Fibroblast of skin of back (primary cell): ENCODE results near the gene DTX2.
A peak's percentile ranks its signal among the peaks of the same experiment; 100 is the strongest.
"Not testable (repeated sequence)": the region's sequence is repeated elsewhere in the genome, so short reads cannot be mapped to it uniquely, and the experiment has no call there.

Source experiments
- DNase-seq: peaks from one replicate; pipeline ENCODE4 v3.0.0-alpha.2; 2013

Gene DTX2

DNA sequence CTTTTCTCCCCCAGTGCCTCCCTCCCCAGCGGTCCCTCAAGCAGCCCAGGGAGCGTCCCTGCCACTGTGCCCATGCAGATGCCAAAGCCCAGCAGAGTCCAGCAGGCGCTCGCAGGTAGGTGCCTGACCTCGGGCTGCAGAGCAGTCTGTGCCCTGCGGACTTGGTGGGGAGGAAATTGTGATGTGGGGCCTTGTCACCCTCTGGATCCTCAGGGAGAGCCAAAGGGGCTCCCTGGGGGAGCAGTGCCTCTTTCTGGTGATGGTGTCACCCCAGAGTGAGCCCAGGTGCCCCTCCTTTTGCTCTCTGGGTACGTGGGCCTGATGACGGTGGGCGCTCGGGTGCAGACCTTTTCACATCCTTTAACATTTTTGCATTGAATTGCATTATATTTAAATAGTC lies 30.6 kb downstream of the DTX2 start:
- DNase-seq, result not testable (repeated sequence)

DNA sequence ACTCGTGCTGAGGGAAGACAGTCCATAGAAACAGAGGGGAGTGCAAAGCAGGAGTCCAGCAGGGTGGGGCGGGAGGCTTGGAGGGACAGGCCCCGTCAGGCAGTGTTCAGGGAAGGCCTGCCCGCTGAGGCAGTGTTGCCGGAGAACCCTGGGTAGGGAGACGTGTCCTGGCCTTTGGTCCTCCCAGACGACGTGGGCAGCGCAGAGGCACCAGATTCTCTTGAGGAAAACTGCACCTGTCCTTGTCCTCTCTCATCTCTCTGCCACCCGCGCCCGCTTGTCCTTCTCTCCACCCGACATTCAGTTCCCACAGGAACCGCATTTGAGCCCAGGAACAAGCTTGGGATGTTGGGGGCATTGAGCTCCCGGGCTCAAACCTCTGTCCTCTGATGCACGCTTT lies 34.2 kb downstream of the DTX2 start:
- not testable (repeated sequence) for DNase-seq

DNA sequence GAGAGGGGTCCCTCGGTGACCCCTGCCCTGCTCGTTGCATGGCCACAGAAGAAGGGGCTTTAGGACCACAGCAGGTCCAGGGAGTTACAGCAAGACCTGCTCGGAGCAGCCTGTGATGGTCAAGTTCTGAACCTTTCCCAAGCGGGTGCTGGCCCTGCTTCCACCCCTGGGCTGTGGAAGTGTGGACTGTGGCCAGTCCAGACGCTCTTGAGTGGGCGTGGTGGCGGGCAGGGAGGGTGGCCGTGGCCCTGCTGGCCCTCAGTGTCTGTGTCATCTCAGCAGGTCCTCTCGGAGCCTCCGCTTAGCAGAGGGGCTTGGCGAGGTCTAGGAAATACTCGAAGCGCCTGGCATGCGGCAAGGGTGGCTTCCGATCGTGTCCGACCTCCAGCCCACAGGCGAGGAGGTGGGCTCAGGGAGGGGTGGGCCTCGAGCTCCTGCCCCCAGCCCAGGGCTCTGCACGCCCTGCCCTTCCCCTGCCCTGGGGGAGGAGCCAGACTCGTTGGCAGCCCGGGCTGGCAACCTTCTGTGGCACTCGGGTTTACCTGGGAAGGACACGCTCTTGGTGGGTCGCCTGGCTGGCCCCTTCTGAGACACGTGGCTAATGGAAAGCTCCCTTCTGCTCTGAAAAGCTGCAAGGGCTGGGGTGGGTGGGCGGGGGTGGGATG lies 36.5 kb downstream of the DTX2 start:
- not testable (repeated sequence) for DNase-seq

DNA sequence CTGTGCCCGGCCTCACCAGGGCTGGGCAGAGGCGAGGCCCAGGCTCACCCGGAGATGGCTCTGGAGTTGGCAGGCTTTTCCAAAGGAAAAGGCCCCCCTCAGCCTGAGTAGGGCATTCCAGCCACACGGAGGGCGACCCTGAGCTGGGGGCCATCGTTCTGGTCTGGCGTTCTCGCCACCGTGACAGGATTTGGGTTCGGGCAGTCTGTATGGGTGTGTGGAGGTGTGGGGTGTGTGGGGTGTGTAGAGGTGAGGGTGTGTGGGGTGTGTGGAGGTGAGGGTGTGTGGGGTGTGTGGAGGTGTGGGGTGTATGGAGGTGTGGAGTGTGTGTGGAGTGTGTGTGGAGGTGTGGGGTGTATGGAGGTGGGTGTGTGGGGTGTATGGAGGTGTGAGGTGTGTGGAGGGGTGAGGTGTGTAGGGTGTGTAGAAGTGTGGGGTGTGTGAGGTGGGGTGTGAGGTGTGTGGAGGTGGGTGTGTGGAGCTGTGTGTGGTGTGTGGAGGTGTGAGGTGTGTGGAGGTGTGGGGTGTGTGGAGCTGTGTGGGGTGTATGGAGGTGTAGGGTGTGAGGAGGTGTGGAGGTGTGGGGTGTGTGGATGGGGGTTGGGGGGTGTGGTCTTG lies 37.2 kb downstream of the DTX2 start:
- not testable (repeated sequence) for DNase-seq

DNA sequence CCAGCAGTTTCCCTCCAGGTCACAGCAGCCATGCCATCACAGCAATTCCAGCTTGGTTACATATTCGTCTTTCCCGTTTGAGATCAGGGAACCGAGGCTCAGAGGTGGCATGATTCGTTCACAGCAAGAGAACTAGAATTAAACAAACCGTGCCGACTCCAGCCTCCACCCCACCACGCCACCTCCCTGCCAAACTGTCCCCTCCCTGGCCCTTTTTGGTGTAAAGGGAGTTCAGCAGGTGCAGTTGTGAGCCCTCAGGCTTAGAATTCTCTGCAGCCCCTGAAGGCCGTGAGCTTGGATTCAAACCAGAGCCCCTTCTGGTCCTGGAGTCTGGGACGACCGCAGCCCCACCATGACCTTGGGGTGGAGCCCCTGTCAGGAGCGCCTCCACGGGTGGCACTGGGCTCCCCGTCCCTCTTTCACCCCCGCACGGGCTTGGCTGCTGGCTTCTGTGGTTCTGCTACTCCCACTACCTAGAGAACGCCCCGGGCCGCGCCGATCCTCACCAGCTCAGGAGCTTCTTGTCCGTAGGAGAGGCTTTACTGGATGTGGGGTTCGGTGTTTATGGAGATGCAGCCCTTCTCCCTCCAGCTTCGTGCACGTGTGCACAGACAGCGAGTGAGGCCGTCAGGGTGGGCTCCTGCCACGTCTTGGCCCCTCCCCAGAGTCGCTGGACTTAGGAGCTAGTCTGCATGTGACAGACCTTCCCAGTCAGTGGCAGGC lies 37.9 kb downstream of the DTX2 start:
- not testable (repeated sequence) for DNase-seq

DNA sequence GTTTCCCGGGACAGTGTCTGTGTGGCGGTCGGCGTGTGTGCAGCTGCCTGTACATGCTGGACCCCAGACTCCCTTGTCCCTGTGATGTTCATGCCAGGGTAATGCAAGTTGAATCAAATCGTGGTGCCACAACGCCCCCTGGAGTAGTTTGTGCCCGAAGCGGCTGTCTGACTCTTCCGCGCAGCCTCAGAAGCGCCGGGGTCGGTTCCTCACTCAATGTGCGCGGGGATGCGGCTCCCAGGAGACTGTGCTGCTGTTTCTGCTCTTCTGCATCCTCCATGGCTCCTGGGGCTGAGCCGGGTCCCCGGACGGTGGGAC lies 38.4 kb downstream of the DTX2 start:
- DNase-seq, result not testable (repeated sequence)

DNA sequence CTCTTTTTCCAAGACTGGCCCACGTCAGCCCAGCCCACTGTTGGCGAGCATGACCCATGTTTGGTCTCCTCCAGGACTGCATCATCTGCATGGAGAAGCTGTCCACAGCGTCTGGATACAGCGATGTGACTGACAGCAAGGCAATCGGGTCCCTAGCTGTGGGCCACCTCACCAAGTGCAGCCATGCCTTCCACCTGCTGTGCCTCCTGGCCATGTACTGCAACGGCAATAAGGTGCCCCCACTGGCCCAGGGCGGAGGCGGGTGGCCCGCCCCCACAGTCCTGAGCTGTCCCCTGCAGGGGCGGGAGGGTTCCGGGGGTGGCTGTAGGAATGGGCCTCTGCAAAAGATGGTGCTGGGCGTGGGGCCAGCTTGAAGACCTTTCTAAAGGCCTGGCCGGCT lies 40.7 kb downstream of the DTX2 start:
- not testable (repeated sequence) for DNase-seq

DNA sequence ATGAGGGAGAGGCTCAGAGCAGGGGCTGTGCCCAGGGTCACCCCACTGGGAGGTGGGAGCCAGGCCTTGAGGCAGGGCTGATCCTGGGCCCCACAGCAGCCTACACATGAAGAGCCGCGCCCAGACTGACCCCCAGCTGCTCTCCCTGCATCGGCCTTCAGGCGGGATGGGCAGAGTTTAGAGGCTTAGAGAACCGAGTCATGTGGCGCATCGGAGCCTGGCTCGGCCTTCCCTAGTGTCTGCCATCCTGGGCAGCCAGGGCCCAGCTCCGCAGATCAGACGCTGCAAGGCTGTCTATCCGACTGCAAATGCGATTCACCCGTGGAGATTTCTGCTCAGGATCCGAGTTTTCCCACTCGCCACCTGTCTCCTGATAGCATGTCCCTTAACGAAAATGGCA lies 41.3 kb downstream of the DTX2 start:
- DNase-seq, result not testable (repeated sequence)

DNA sequence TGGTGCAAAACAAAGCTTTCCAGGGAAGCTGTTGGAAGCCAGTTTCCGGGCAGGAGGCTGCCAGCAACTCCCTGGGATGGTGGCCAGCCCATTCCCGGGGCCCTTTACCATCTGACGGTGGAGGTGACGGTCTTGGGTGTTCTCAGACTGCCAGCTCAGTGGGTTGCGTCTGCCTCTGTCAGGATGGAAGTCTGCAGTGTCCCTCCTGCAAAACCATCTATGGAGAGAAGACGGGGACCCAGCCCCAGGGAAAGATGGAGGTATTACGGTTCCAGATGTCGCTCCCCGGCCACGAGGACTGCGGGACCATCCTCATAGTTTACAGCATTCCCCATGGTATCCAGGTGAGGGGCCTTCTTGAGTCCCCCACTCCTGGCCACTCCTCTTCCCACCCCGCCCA lies 41.7 kb downstream of the DTX2 start:
- DNase-seq, result not testable (repeated sequence)

DNA sequence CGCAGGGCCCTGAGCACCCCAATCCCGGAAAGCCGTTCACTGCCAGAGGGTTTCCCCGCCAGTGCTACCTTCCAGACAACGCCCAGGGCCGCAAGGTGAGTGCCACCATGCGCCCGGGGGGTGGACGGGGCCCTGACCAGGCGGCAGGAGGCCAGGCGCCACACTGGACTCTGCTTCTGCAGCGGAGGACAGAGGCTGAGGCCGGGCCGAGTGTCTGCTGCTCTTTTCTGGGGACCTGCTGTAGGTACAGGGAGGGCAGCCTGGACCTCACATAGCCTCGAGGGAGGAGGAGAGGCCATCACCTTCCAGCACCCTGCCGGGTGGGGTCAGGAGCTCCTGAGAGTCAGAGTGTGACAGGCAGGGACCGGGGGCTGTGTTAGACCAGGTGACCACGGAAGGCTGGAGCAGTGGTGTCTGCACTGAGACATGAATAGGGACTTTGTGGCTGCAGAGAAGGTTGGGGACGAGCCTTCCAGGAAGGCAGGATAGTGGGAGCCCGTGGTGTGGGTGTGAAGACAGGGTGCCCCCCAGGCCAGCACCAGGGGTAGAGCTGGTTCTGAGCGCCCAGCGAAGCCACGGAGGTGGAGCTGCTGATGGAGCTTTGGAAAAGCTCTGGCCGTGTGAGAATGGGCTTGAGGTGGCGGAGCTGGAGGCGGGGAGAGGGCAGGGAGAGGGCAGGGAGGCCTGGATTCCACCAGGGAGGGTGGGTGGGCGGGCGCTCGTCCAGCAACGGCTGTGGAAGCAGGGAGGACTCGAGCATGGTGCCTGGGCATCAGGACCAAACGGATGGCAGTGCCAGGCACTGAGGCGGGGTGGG lies 43.0 kb downstream of the DTX2 start:
- not testable (repeated sequence) for DNase-seq

DNA sequence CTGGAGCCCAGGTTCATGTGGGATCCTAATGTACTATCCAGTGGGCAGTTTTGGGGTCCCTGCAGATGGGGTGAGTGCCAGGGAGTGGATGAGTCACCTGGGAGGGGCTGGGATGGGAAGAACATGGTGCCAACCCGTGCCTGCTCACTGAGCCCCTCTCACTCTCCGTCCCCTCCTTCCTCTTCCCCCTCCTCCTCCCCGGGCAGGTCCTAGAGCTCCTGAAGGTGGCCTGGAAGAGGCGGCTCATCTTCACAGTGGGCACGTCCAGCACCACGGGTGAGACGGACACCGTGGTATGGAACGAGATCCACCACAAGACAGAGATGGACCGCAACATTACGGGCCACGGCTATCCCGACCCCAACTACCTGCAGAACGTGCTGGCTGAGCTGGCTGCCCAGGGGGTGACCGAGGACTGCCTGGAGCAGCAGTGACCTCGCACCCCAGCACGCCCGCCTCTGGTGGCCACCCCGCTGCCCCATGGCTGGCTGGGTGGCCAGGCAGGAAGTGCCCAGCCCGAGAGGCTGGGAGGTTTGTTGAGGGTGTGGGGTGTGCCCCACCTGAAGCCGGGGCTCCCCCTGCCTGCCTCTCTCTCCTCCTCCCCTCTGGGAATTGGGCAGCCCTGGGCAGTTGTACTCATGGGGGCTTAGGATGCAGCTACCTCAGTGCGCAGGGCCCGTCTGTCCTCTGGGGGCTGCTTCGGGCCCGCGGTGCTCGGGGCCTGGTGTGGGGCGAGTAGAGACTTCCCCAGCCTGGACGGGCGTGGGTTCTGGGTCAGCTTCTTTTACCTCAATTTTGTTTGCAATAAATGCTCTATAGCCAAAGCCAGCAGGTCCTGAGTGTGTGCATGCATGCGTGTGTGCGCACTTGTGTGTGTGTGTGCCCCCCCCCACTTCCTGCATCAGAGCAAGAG lies 43.9 kb downstream of the DTX2 start:
- DNase-seq, result no peak

DNA sequence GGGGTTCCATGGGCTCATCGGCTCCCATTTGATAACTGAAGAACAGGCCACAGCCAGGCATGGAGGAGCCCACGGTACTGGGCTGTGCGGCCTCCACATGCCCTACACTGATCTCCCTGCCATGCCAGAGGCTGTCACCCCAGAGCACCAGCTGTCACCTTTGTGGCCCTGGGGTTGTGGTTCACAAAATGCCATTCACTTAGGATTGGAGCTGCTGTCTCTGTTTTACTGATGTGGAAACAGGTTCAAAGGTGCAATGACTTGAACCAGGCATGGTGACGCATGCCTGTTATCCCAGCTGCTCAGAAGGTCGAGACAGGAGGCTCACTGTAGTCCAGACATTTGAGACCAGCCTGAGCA lies 44.6 kb downstream of the DTX2 start:
- DNase-seq, result no peak

DNA sequence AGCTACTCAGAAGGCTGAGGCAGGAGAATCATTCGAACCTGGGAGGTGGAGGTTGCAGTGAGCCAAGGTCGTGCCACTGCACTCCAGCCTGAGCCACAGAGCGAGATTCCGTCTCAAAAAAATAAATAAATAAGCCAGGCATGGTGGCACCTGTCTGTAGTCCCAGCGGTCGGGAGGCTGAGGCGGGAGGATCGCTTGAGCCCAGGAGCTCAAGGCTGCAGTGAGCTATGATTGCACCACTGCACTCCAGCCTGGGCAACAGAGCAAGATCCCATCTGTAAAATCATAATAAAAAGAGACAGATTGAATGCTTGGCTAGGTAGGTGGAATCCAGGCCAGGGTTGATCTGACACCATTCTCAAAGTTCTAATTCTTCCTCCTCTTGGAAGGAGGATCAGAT lies 45.1 kb downstream of the DTX2 start:
- not testable (repeated sequence) for DNase-seq

DNA sequence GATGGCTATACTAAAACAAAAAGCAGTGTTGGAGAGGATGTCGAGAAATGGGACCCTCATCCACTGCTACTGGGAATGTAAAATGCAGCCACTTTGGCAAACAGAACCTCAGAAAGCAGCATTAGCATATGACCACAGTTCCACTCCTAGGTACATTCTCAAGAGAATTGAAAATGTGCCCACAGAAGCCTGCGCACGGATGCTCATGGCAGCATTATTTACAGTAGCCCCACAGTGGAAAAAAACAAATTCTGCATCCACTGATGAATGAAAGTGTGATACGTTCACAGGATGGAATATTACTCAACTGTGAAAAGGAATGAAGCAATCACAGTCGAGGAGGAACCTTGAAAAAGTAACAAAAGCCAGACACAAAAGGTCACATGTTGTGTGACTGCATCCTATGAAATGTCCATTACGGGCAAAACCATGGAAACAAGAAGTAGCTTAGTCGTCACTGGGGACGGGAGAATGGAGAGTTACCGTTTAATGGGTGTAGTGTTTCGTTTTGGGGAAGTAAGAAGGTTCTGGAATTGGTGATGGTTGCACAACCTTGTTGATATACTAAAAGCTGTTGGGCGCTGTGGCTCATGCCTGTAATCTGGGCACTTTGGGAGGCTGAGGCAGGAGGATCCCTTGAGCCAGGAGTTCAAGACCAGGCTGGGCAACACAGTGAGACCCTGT lies 46.4 kb downstream of the DTX2 start:
- no peak for DNase-seq

DNA sequence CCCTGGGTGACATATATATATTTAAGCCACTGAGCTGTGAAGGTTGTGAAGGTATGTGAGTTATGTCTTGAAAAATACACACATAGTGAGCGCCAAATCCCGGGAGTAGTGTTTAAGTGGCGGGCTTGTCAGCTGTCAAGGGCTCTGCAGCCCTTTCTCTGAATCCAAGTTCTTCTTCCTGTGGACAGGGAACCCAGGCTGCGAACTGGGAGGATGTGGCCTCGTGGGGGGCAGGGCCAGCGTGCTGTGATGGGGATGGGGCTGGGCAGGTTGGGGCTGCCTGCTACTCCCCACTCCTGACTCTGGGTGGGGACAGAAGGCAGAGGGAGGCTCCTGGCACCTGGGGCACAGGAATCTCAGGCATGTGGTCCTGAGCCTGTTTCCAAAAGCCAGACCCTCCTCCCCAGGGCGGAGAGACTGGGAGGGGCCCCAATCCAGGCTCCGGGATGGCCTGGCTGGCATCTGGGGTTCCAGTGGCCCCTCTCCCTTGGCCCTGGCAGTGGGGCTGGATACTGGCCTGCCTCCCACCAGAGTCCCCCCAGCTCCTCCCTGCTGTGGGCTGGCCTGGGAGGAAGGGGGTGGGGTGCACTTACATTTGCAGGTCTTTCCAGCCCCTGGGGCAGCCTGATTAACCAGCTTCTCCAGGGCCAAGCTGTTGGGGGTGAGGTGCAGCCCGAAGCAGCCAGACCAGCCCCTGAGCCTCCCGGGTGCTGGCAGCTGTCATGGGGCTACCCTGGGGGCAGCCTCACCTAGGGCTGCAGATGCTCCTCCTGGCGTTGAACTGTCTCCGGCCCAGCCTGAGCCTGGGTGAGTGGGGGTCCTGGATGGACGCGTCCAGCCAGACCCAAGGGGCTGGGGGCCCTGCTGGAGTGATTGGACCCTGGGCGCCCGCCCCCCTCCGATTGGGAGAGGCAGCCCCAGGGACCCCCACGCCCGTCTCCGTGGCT lies 48.7 kb downstream of the DTX2 start, which contains the start of gene UPK3B:
TSS of gene UPK3B (plus strand) at position 622 of the 947 bp plus-strand sequence. CDS start at position 723, 101 bp downstream.
- peak; percentile 26 for DNase-seq

DNA sequence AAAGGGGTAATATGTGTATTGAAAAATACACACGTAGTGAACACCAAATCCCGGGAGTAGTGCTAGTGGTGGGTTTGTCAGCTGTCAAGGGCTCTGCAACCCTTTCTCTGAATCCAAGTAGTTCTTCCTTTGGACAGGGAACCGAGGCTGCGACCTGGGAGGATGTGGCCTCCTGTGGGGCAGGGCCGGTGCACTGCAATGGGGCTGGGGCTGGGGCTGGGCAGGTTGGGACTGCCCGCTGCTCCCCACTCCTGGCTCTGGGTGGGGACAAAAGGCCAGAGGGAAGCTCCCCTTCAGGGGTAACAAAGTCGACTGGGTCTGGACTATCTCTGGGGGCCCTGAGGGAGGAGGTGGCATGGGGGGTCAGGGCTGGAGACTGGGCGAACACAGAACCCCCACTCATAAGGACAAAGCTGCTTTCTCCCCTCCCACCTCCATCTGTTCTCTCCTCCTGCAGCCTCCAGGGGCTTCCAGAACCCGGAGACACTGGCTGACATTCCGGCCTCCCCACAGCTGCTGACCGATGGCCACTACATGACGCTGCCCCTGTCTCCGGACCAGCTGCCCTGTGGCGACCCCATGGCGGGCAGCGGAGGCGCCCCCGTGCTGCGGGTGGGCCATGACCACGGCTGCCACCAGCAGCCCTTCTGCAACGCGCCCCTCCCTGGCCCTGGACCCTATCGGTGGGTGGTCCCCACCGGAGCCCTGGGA lies 49.8 kb downstream of the DTX2 start:
- DNase-seq, result not testable (repeated sequence)

DNA sequence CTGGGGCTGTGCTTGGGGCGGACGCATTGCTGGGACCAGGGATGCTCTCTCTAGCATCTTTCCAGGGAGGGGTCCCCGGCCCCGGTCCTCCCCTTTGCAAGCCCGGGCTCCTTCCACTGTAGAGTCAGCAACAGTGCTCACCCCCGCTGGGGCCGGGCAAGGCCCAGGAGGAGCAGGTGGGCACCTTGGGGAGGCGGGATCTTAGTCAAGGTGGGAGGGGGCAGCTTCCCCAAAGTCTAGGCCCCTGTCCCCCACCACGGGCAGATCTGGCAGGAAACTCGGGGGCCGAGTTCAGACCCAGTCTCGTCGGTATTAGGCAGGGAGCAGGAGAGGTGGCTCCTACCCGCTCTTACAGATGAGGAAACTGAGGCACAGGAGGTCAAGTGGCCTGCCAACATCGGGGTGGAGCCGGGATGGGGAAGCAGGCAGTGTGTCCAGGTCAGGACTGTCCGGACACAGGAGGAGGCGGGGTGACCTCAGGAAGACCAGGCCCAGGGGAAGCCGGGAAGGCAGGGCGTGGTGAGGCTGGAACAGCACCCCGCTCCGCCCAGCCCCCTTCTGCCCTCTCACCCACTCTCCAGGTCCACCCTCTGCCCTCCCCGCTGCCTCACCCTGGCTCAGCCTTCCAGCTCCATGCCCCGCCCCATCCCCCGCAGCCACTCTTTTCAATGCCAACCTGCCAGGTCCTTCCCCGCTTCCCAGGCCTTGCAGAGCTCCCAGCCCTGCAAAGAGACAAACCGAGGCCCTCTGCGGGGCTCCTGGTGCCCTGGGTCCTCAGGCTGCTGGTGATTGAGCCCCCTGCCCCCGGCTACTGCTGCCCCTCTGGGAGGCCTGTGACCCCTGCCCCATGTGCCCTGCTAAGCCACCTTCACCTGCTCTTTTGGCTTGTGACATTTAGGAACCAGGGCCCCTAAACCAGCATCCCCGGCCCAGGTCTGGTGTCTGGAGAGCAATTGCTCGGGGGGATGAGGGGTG lies 50.7 kb downstream of the DTX2 start:
- DNase-seq, result not testable (repeated sequence)
